HL-60 (cell line): ENCODE measurements around the gene CD99L2.

Experiments
- DNase-seq, 2 experiments: peaks; one replicate each; pipeline ENCODE4 v3.0.0-alpha.2; 2010 to 2020; ENCODE audit warnings: low read depth in 1 of 2, low spot score in 1 of 2
- H3K27ac ChIP-seq: fragments of 250-450 bp; sonication (Bioruptor Pico); replicated peaks from 2 replicates; pipeline ENCODE4 v1.5.1; 2020; ENCODE audit warnings: mild to moderate bottlenecking, moderate library complexity
- H3K27me3 ChIP-seq: fragments of 250-450 bp; sonication (Bioruptor Pico); 2 replicates; pipeline ENCODE4 v1.5.1; 2021; ENCODE audit warnings: mild to moderate bottlenecking, moderate library complexity; ENCODE audit not compliant: insufficient read depth, poor library complexity, severe bottlenecking
- H3K4me3 ChIP-seq: replicated peaks from 2 replicates; pipeline ENCODE4 v1.5.1; 2011; ENCODE audit warnings: mild to moderate bottlenecking, control low read depth, low read length; ENCODE audit not compliant: insufficient read depth
- GABPA ChIP-seq: IDR thresholded peaks from 2 replicates; pipeline ENCODE4 v1.6.1; 2012; ENCODE audit warnings: low read depth
- POLR2AphosphoS5 ChIP-seq: IDR thresholded peaks from 2 replicates; pipeline ENCODE4 v1.6.1; 2012; ENCODE audit warnings: low read depth
- SPI1 ChIP-seq: IDR thresholded peaks from 2 replicates; pipeline ENCODE4 v1.6.1; 2012; ENCODE audit warnings: low read depth, mild to moderate bottlenecking, borderline replicate concordance
- TF ChIP-seq, protein P1 (sequence below): IDR thresholded peaks from 2 replicates; pipeline ENCODE4 v1.6.1; 2012; ENCODE audit warnings: low read depth; ENCODE audit not compliant: insufficient replicate concordance
- TF ChIP-seq, protein P2 (sequence below): IDR thresholded peaks from one replicate; pipeline ENCODE4 v1.5.1; 2011; ENCODE audit warnings: low read length, control low read depth, inconsistent platforms; ENCODE audit not compliant: insufficient read depth

CD99L2 gene

DNA sequence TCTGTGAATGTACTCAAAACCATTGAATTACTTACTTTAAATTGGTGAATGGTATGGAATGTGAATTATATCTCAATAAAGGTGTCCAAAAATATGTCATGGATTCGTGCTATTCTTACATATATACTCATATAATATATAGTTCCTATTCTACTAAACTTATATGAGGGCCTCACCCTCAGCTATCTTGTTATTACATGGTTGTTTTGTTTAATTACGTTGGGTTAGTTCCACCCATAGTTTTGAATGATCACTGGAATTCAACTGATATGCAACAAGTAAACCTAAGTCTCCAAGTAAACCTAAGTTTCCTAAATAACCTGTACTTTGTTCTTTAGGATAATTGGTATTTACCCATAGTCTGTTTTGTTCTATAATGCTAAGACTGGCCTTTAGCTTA, 30.6 kb upstream of the CD99L2 start:
- Histone ChIP-seq H3K27ac (no peak overlapping the region), H3K27me3 (no peaks in the 10 kb centered on the region), H3K4me3 (no peak overlapping the region)
- no peak for DNase-seq
- TF ChIP-seq, protein P1, sequence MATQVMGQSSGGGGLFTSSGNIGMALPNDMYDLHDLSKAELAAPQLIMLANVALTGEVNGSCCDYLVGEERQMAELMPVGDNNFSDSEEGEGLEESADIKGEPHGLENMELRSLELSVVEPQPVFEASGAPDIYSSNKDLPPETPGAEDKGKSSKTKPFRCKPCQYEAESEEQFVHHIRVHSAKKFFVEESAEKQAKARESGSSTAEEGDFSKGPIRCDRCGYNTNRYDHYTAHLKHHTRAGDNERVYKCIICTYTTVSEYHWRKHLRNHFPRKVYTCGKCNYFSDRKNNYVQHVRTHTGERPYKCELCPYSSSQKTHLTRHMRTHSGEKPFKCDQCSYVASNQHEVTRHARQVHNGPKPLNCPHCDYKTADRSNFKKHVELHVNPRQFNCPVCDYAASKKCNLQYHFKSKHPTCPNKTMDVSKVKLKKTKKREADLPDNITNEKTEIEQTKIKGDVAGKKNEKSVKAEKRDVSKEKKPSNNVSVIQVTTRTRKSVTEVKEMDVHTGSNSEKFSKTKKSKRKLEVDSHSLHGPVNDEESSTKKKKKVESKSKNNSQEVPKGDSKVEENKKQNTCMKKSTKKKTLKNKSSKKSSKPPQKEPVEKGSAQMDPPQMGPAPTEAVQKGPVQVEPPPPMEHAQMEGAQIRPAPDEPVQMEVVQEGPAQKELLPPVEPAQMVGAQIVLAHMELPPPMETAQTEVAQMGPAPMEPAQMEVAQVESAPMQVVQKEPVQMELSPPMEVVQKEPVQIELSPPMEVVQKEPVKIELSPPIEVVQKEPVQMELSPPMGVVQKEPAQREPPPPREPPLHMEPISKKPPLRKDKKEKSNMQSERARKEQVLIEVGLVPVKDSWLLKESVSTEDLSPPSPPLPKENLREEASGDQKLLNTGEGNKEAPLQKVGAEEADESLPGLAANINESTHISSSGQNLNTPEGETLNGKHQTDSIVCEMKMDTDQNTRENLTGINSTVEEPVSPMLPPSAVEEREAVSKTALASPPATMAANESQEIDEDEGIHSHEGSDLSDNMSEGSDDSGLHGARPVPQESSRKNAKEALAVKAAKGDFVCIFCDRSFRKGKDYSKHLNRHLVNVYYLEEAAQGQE, result no peak
- TF ChIP-seq, protein P2, sequence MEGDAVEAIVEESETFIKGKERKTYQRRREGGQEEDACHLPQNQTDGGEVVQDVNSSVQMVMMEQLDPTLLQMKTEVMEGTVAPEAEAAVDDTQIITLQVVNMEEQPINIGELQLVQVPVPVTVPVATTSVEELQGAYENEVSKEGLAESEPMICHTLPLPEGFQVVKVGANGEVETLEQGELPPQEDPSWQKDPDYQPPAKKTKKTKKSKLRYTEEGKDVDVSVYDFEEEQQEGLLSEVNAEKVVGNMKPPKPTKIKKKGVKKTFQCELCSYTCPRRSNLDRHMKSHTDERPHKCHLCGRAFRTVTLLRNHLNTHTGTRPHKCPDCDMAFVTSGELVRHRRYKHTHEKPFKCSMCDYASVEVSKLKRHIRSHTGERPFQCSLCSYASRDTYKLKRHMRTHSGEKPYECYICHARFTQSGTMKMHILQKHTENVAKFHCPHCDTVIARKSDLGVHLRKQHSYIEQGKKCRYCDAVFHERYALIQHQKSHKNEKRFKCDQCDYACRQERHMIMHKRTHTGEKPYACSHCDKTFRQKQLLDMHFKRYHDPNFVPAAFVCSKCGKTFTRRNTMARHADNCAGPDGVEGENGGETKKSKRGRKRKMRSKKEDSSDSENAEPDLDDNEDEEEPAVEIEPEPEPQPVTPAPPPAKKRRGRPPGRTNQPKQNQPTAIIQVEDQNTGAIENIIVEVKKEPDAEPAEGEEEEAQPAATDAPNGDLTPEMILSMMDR, result no peak
- TF ChIP-seq SPI1 (no peak), GABPA (no peak), POLR2AphosphoS5 (no peak)

DNA sequence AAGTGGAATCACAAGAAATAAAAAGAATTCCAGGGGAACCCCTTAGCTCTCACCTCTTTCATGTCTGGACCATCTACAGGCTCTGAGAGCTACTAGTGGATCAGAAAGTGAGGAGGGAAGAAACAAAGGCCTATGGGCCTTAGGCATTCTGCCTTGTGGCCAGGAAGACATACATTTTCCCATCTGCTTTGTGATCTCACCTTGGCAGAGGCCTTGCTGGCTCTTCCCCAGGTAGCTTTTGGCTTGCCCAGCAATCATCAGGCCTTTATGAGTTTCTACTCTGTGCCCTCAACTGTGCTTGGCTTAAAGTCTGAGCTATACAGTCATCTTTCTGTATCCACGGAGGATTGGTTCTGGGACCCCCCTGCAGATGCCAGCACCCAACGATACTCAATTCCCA, 28.3 kb upstream of the CD99L2 start:
- no peak for TF ChIP-seq POLR2AphosphoS5
- TF ChIP-seq, protein P1, result no peak
- TF ChIP-seq, protein P2, result no peak
- no peak for TF ChIP-seq GABPA
- no peak overlapping the region for H3K27ac ChIP-seq
- H3K27me3 ChIP-seq, result no peaks in the 10 kb centered on the region
- no peak for DNase-seq
- no peak overlapping the region for H3K4me3 ChIP-seq

DNA sequence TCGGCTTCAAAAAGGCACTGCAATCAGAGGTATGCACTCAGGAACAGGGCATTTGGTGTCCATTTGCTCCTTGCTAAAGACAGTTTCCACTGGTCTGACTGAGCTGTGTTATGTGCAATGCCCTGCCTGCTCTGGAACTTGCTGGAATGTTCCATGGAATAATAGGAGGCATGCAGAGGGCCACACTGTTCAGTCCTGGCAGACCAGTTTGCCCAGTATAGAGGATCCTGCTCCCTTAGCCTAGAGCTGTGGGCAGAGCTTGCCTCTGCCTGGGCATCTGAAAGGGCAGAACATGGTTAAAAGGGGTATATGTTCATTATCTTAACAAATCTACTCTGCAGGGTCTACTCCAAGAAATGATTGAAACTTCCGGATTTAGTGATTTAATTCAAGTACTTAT, 27.8 kb upstream of the CD99L2 start:
- no peak overlapping the region for H3K4me3 ChIP-seq
- no peaks in the 10 kb centered on the region for H3K27me3 ChIP-seq
- no peak for DNase-seq
- TF ChIP-seq, protein P2, result no peak
- TF ChIP-seq, protein P1, result no peak
- TF ChIP-seq POLR2AphosphoS5 (no peak), GABPA (no peak), SPI1 (no peak)
- no peak overlapping the region for H3K27ac ChIP-seq
